ENCODE results near the gene EEIG1. TPM values are rescaled to one million over a fixed set of nuclear protein-coding genes. Genes with fewer than 3 reads are reported as not detected.
"Not testable (repeated sequence)": the region's sequence is repeated elsewhere in the genome, so short reads cannot be mapped to it uniquely, and the experiment has no call there.

The EEIG1 gene
- total RNA-seq (2014; rRNA removed; shearing (Covaris generic)): 3.5 and 4.6 TPM in 2 replicates

DNA sequence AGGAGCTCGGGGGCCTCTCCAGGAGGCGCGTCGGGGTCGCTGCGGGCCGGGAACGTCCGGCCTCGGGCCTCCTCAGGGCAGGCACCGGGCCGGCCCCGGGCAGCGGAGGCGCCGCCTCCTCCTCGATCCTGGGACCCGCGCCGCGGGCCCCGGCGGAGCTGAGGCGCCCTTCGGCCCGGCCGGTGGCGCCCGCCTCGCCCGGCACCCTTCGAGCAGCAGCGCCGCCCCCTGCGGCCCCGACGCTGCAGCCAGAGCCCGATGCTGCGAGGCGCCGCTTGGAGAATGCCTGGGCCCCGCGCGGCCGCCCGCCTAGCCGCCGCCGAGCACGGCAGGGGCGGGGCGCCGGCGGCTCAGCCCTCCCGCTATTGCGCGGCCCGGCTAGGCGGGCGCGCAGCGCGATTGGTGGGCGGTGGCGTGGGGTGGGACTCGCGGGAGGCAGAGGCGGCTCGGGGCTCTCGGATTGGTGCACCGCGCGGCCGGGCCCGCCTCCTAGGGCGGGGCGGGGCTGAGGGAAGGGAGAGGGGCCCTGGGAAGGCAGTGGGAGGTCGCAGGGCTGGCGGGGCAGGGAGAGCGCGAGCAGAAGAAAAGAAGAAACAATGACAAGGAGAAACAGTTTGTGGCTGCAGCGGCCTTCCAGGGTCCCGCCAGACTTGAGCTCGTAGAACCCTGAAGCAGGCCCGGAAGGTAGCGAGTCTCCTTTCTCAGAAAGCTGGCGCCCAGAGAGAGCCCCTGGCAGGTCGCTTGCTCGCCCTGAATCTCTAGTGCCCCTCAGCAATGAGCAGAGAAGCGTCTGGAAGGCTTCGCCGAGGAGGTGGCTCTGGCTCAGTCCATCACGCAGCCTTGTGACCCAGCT lies at the start of gene EEIG1:
Gene EEIG1 (minus strand): TSS at position 284 of the 853 bp plus-strand sequence. CDS start 852 bp downstream, outside the sequence.
- Histone ChIP-seq H3K4me3 (peak within 1 kb of the TSS; percentile 98), H3K9me3 (replicated peaks) (peaks cover 3% of the 10 kb centered on the region; the same call in 1 of the 2 replicates), H3K27me3 (replicated peaks) (no peaks in the 10 kb centered on the region), H3K36me3 (peaks cover 11% of the 10 kb centered on the region), H3K27ac (peak within 1 kb of the TSS; percentile 84), H3K4me1 (replicated peaks) (peaks cover 48% of the 10 kb centered on the region)
- peak; percentile 90 to 96 for DNase-seq (ENCODE audit: low read depth in 1 of 2, low spot score in 2 of 2)

DNA sequence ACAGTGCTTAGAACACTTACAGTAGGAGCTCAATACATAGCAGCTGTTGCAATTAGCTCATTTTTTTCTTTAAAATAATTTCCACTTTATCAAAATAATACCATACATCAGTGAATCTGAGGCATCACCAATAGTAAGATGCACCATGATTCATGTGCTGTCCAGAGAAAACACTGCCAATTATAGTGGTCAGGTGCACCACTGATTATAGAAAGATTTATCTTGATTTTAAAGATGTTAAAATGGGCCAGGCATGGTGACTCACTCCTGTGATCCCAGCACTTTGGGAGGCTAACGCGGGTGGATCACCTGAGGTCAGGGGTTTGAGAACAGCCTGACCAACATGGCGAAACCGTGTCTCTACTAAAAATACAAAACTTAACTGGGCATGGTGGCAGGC lies 46.9 kb upstream of the EEIG1 start:
- no peaks in the 10 kb centered on the region for H3K36me3 ChIP-seq
- DNase-seq (ENCODE audit: low read depth in 1 of 2, low spot score in 2 of 2): no peak
- peaks cover 13% of the 10 kb centered on the region for H3K4me1 ChIP-seq (replicated peaks)
- H3K4me3 ChIP-seq: no peak overlapping the region
- H3K27me3 ChIP-seq (replicated peaks): no peaks in the 10 kb centered on the region
- H3K9me3 ChIP-seq (replicated peaks): no peaks in the 10 kb centered on the region
- no peak overlapping the region for H3K27ac ChIP-seq

DNA sequence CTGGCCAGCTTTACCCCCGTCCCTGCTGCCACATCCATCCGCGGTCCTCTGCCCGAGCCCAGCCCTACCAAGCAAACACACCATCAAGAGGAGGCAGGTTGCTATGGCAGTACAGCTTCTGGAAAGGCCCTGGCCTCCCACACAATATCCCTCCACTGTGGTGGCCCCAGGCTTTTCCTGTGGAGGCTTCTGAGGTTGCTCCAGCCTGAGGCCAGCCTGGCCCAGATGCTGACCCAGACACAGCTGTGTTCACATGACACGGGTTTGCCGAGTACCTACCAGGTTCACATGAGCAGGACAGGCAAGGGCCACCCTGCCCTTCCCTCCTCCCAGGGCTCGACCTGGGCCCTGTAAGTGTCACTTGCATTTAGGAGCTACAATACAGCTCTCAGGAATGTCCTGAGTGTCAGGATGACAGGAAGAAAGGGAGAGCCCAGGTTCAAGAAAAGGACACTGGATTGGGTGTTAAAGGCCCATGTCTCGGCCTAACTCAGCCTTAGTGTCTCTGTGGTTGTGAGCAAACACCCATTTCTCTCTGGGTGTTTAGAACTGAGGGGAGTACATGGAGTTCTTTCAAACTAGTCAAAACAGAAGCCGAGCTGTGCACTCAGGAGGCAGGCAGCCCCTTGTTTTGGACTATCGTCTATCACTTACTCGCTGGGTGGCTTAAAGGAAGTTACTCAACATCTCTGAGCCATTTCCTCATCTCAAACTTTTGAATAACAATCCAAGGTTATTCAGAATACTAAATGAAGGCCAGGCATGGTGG lies 46.2 kb upstream of the EEIG1 start:
- no peak overlapping the region for H3K4me3 ChIP-seq
- no peaks in the 10 kb centered on the region for H3K27me3 ChIP-seq (replicated peaks)
- no peaks in the 10 kb centered on the region for H3K36me3 ChIP-seq
- no peak for DNase-seq (ENCODE audit: low read depth in 1 of 2, low spot score in 2 of 2)
- no peaks in the 10 kb centered on the region for H3K9me3 ChIP-seq (replicated peaks)
- peaks cover 13% of the 10 kb centered on the region for H3K4me1 ChIP-seq (replicated peaks)
- H3K27ac ChIP-seq: no peak overlapping the region

DNA sequence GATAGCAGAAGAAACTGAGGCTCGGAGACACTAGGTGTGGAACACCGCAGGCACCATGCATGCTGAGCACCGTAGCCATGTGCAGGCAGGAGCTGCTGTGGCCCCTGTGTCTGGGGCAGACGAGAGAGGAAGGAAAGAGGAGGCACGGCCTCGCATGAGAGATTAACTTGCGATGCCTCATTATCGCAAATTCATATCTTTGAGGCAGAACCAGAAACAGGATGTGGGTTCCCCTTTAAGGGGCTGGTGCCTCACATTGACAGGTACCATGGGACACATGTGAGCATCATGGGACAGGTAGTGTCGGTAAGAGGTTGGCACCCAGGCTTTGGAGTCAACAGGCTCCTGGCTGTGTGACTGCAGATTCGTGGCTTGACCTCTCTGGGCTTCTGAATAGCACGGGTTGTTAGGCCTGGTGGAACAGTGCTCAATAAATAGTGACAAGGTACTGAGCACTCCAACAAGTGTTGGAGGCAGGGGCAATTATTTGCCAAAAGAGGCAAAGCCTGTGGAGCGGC lies 45.5 kb upstream of the EEIG1 start:
- Histone ChIP-seq H3K4me1 (replicated peaks) (peaks cover 13% of the 10 kb centered on the region), H3K9me3 (replicated peaks) (no peaks in the 10 kb centered on the region), H3K27me3 (replicated peaks) (no peaks in the 10 kb centered on the region), H3K4me3 (no peak overlapping the region), H3K27ac (no peak overlapping the region), H3K36me3 (no peaks in the 10 kb centered on the region)
- no peak for DNase-seq (ENCODE audit: low read depth in 1 of 2, low spot score in 2 of 2)

DNA sequence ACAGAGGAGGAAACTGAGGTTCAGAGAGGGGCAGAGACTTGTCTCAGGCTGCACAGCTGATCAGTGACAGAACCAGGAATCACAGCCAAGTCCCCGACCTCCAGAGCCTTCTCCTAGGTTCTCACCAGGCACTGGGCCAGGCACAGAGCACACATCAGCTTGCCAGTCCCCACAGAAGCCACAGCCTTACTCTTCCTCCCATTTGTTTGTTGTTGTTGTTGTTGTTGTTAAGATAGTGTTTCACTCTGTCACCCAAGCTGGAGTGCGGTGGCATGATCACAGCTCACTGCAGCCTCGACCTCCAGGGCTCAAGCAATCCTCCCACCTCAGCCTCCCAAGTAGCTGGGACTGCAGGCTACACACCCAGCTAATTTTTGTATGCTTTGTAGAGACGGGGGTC lies 44.9 kb upstream of the EEIG1 start:
- no peaks in the 10 kb centered on the region for H3K9me3 ChIP-seq (replicated peaks)
- H3K36me3 ChIP-seq: no peaks in the 10 kb centered on the region
- H3K4me1 ChIP-seq (replicated peaks): peaks cover 13% of the 10 kb centered on the region
- no peaks in the 10 kb centered on the region for H3K27me3 ChIP-seq (replicated peaks)
- H3K4me3 ChIP-seq: no peak overlapping the region
- H3K27ac ChIP-seq: no peak overlapping the region
- DNase-seq (ENCODE audit: low read depth in 1 of 2, low spot score in 2 of 2): no peak

DNA sequence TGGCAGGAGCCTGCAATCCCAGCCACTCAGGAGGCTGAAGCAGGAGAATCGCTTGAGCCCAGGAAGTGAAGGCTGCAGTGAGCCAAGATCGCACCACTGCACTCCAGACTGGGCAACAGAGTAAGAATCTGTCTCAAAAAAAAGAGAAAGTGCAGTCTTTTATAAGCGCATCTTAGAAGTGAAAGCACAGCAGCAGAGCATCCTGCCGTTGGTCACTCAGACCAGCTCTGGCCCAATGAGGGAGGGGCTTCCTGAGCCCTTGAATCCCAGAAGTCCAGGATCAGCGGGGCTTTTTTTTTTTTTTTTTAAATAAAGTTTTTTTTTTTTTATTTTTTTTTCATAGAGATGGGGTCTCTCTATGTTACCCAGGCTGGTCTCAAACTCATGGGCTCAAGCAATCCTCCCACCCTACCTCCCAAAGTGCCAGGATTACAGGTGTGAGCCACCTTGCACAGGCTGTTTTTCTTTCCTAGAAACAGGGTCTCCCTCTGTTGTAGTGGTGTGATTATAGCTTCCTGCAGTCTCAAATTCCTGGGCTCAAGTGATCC lies 44.0 kb upstream of the EEIG1 start:
- peaks cover 13% of the 10 kb centered on the region for H3K4me1 ChIP-seq (replicated peaks)
- H3K4me3 ChIP-seq: no peak overlapping the region
- H3K36me3 ChIP-seq: no peaks in the 10 kb centered on the region
- no peak overlapping the region for H3K27ac ChIP-seq
- DNase-seq (ENCODE audit: low read depth in 1 of 2, low spot score in 2 of 2): no peak
- no peaks in the 10 kb centered on the region for H3K9me3 ChIP-seq (replicated peaks)
- H3K27me3 ChIP-seq (replicated peaks): no peaks in the 10 kb centered on the region

DNA sequence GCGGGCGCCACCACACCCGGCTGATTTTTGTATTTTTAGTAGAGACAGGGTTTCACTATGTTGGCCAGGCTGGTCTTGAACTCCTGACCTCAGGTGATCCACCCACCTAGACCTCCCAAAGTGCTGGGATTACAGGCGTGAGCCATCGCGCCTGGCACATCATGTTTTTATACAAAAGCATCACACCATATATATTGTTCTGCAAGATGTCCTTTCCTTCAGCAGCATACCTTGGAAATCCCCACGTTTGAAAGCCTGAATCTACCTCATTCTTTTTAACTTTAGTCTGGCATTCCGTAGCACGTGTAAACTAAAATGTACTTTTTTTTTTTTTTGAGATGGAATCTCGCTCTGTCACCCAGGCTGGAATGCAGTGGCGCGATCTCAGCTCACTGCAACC lies 42.9 kb upstream of the EEIG1 start:
- not testable (repeated sequence) for DNase-seq (ENCODE audit: low read depth in 1 of 2, low spot score in 2 of 2); H3K27ac ChIP-seq; H3K9me3 ChIP-seq (replicated peaks); H3K36me3 ChIP-seq; H3K27me3 ChIP-seq (replicated peaks); H3K4me3 ChIP-seq
- H3K4me1 ChIP-seq (replicated peaks): peaks cover 13% of the 10 kb centered on the region

DNA sequence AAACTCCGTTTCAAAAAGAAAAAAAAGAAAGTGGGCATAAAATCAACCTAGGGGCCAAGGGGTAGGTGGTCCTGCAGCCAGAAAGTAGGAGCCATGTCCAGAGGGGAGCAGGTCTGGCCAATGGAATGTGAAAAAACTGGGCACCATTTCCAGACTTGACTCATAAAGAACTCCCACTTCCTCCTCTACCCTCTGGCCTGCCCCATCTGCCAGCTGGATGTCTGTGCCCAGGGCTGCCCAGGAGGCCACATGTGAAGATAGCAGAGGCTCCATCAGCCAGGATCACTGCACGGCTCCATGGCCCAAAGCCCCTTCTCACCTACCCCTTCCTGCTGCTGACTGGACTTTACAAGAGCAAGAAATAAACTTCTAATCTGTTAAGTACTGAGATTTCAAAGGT lies 42.1 kb upstream of the EEIG1 start:
- peaks cover 13% of the 10 kb centered on the region for H3K4me1 ChIP-seq (replicated peaks)
- H3K27ac ChIP-seq: no peak overlapping the region
- no peak for DNase-seq (ENCODE audit: low read depth in 1 of 2, low spot score in 2 of 2)
- H3K9me3 ChIP-seq (replicated peaks): no peaks in the 10 kb centered on the region
- no peaks in the 10 kb centered on the region for H3K36me3 ChIP-seq
- no peak overlapping the region for H3K4me3 ChIP-seq
- H3K27me3 ChIP-seq (replicated peaks): no peaks in the 10 kb centered on the region

DNA sequence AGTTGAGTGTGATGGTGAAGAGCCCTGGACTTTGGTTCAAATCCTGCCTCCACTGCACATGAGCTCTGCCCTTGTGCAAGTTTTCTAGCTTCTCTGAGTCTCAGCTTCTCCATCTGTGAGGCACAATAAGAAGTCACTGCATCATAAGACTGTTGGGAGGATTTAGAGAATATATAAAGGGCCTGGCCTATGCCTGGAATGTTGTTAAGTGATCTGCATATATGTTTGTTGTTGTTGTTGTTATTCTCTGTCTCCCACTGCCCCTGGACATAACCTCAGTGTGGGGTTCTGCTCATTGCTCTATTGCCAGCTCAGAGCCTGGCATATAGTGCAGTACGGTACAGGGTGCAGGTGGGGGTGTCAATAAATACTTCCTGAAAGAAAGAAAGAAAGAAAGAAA lies 40.3 kb upstream of the EEIG1 start:
- peaks cover 7% of the 10 kb centered on the region; the same call in 1 of the 2 replicates for H3K4me1 ChIP-seq (replicated peaks)
- H3K27me3 ChIP-seq (replicated peaks): no peaks in the 10 kb centered on the region
- H3K9me3 ChIP-seq (replicated peaks): no peaks in the 10 kb centered on the region
- H3K36me3 ChIP-seq: no peaks in the 10 kb centered on the region
- no peak overlapping the region for H3K27ac ChIP-seq
- DNase-seq (ENCODE audit: low read depth in 1 of 2, low spot score in 2 of 2): no peak
- H3K4me3 ChIP-seq: no peak overlapping the region

DNA sequence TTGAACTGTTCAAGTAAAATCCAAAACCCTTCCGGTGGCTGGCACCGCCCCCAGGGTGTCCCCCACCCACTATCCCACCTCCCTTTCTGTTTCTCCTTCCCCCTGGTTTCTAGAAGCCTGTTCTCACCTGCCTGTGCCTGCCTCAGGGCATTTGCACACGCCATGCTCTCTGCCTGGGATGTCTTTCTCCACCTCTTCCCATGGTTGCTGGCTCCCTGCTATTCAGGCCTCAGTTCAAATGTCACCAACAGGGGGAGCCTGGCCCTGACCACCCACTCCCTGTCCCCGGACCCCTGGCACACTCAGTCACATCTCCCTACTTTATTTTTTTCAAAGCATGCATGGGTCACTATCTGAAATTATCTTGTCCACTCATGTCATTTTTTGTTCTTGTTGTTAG lies 39.9 kb upstream of the EEIG1 start:
- H3K4me1 ChIP-seq (replicated peaks): peaks cover 7% of the 10 kb centered on the region; the same call in 1 of the 2 replicates
- no peak for DNase-seq (ENCODE audit: low read depth in 1 of 2, low spot score in 2 of 2)
- no peaks in the 10 kb centered on the region for H3K36me3 ChIP-seq
- H3K27me3 ChIP-seq (replicated peaks): no peaks in the 10 kb centered on the region
- H3K9me3 ChIP-seq (replicated peaks): no peaks in the 10 kb centered on the region
- H3K4me3 ChIP-seq: no peak overlapping the region
- no peak overlapping the region for H3K27ac ChIP-seq

DNA sequence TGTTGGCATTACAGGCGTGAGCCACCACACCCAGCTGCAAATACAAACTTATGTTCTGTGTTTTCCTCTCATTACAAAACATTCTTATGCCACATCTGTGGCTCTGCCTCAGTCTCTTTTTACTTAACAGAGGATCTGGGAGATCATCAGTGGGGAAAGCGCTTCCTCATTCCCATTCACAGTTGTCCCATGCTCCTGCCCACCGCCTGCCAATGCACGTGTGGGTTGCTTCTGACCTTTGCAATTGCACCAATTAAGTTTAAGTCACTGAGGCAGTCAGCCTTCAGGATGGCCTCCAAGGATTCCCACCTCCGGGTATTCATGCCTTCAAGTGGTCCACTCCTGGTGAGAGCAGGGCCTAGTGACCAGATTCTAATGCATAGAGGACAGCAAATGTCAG lies 34.9 kb upstream of the EEIG1 start:
- Histone ChIP-seq H3K27me3 (replicated peaks) (no peaks in the 10 kb centered on the region), H3K27ac (no peak overlapping the region), H3K4me3 (no peak overlapping the region), H3K9me3 (replicated peaks) (no peaks in the 10 kb centered on the region), H3K4me1 (replicated peaks) (no peaks in the 10 kb centered on the region), H3K36me3 (no peaks in the 10 kb centered on the region)
- DNase-seq (ENCODE audit: low read depth in 1 of 2, low spot score in 2 of 2): no peak

DNA sequence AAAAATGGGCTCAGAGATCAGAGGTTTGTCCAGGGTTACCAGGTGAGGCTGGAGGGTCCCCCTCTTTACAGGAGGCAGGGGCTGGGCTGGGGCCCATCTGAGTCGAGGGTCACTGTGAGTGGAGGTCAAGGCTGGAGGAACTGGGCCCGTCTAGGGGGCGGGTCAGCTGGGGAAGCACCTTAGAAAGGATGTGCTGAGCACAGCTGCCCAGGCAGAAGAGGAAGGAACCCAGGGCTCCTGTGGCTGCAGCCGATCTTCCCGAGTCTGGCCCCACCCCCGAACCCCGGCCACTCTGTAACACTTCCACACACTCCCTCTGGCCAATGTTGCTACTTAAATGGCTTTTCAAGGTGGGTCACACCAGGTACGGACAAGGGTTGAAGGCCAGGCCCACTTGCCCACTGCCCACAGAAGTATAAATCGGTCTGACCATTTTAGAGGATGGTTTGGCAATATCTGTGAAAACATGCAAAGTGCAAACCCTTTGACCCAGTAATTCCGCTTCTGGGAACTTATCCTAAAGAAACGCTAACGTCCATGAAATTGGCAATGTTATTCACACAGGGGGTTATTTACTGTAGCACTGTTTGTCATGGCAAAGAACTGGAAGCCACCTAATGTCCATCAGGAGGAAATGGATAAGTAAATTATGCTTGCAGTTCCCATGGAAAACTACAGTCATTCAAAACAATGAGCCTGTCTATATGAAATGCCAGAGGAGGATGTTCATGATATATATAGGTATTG lies 30.5 kb upstream of the EEIG1 start:
- Histone ChIP-seq H3K36me3 (no peaks in the 10 kb centered on the region), H3K4me3 (no peak overlapping the region), H3K4me1 (replicated peaks) (peaks cover 7% of the 10 kb centered on the region), H3K9me3 (replicated peaks) (no peaks in the 10 kb centered on the region), H3K27me3 (replicated peaks) (no peaks in the 10 kb centered on the region), H3K27ac (no peak overlapping the region)
- DNase-seq (ENCODE audit: low read depth in 1 of 2, low spot score in 2 of 2): no peak

DNA sequence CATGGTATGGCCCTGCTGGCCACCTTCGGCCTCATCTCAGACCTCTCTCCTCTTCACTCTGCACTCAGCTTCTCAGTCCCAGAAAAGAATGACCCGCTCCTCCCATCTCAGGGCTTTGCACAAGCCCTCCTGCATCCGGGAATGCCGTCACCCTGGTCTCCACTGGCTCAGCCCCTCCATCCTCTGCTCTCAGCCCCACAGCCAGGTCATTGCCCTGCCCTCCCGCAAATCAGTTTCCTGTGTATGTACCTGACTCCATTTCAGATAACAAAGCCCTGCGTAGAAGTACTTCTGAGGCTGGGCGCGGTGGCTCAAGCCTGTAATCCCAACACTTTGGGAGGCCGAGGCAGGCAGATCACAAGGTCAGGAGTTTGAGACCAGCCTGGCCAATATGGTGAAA lies 28.9 kb upstream of the EEIG1 start:
- no peak overlapping the region for H3K27ac ChIP-seq
- H3K4me1 ChIP-seq (replicated peaks): peaks cover 7% of the 10 kb centered on the region
- no peaks in the 10 kb centered on the region for H3K9me3 ChIP-seq (replicated peaks)
- no peak overlapping the region for H3K4me3 ChIP-seq
- no peaks in the 10 kb centered on the region for H3K27me3 ChIP-seq (replicated peaks)
- no peak for DNase-seq (ENCODE audit: low read depth in 1 of 2, low spot score in 2 of 2)
- no peaks in the 10 kb centered on the region for H3K36me3 ChIP-seq
